Measurements from ENCODE around the gene YJU2. TPM values are rescaled to one million over a fixed set of nuclear protein-coding genes. Genes with fewer than 3 reads are reported as not detected.
"Not testable (repeated sequence)": the region's sequence is repeated elsewhere in the genome, so short reads cannot be mapped to it uniquely, and the experiment has no call there.

Gene YJU2
- polyA plus RNA-seq, 1 of the 3 experiments (the other 2 are of a cell fraction) = 29.0 TPM

DNA sequence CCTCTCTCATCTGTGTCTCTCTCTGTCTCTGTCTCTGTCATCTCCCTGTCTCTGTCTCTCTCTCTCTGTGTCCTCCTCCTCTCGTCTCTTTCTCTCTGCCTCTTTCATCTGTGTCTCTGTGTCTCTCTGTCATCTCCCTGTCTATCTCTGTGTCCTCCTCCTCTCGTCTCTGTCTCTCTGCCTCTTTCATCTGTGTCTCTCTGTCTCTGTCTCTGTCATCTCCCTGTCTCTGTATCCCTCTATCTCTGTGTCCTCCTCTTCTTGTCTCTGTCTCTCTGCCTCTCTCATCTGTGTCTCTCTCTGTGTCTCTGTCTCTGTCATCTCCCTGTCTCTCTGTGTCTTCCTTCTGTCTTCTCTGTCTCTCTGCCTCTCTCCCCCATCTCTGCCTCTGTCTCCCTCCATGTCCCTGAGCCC lies 18.1 kb upstream of the YJU2 start:
- 54% methylated on average over 2 of the region's 2 CpGs for WGBS (ENCODE audit: low lambda C conversion rate)
- H3K27me3 ChIP-seq (ENCODE audit: insufficient read depth) = no peaks in the 10 kb centered on the region; the same call in 1 of the 2 replicates
- no peak overlapping the region for H3K4me3 ChIP-seq (ENCODE audit: low read depth in 2 of 2, low read length in 1 of 2)
- H3K9me2 ChIP-seq = no peaks in the 10 kb centered on the region
- H3K27ac ChIP-seq (ENCODE audit: low read depth in 2 of 2, low read length in 1 of 2) = no peak overlapping the region
- no peaks in the 10 kb centered on the region for H3F3A ChIP-seq (replicated peaks; ENCODE audit: insufficient read depth)
- H3K4me1 ChIP-seq (ENCODE audit: control insufficient read depth in 1 of 2, insufficient read depth in 2 of 2, low read depth in 1 of 2, low read length in 1 of 2) = peaks cover 0 to 3% of the 10 kb centered on the region in 2 experiments; a peak in 2 of 4 replicates
- ChIA-PET POLR2A (no interaction called here), CTCF (no interaction called here)
- no peaks in the 10 kb centered on the region for H4K20me1 ChIP-seq (ENCODE audit: insufficient read depth)
- no peak for DNase-seq
- no peaks in the 10 kb centered on the region for H3K79me2 ChIP-seq (ENCODE audit: insufficient read depth)
- H3K9me3 ChIP-seq = no peaks in the 10 kb centered on the region
- H3K36me3 ChIP-seq (replicated peaks in 1 of 2; ENCODE audit: control insufficient read depth in 1 of 2, insufficient read depth in 2 of 2, low read length in 1 of 2) = no peaks in the 10 kb centered on the region
- H2AFZ ChIP-seq (ENCODE audit: low read depth) = no peak overlapping the region
- no peak for TF ChIP-seq RFX5 (IDR thresholded peaks at IDR 0.05; ENCODE audit: low read length)
- no peak overlapping the region for H3K9ac ChIP-seq
- H3K4me2 ChIP-seq = peak overlapping the region; percentile 62

- Histone ChIP-seq H4K20me1 (ENCODE audit: insufficient read depth) (no peaks in the 10 kb centered on the region), H3K4me2 (peak within 1 kb of the TSS; percentile 62), H3K79me2 (ENCODE audit: insufficient read depth) (no peaks in the 10 kb centered on the region), H3K9me3 (no peaks in the 10 kb centered on the region), H3K4me1 (ENCODE audit: control insufficient read depth in 1 of 2, insufficient read depth in 2 of 2, low read depth in 1 of 2, low read length in 1 of 2) (peaks cover 0 to 3% of the 10 kb centered on the region in 2 experiments; a peak in 2 of 4 replicates), H3K4me3 (ENCODE audit: low read depth in 2 of 2, low read length in 1 of 2) (no peak within 1 kb of the TSS), H3F3A (replicated peaks; ENCODE audit: insufficient read depth) (no peaks in the 10 kb centered on the region), H3K27me3 (ENCODE audit: insufficient read depth) (no peaks in the 10 kb centered on the region; the same call in 1 of the 2 replicates), H3K27ac (ENCODE audit: low read depth in 2 of 2, low read length in 1 of 2) (no peak within 1 kb of the TSS), H3K9ac (no peak within 1 kb of the TSS), H3K36me3 (replicated peaks in 1 of 2; ENCODE audit: control insufficient read depth in 1 of 2, insufficient read depth in 2 of 2, low read length in 1 of 2) (no peaks in the 10 kb centered on the region), H2AFZ (ENCODE audit: low read depth) (no peak within 1 kb of the TSS), H3K9me2 (no peaks in the 10 kb centered on the region)
- CTCF ChIA-PET = interaction anchor here (1.4 kb wide), 1 partner anchor 25 kb away, joined by 3 read pairs; no protein-coding TSS in a partner anchor
- POLR2A ChIA-PET = no interaction called here
- 10% methylated on average over 15 of the region's 19 CpGs for WGBS (ENCODE audit: low lambda C conversion rate)
- no peak for TF ChIP-seq TCF12 (IDR thresholded peaks at IDR 0.05)
- DNase-seq = no peak
These were observed 17.5 kb upstream of the YJU2 start, which contains the start of gene EBI3 for GRCh38 chr19:4229179-4229931. TSS of gene EBI3 (plus strand) at chr19:4229523. CDS start at chr19:4229551, 28 bp downstream.

DNA sequence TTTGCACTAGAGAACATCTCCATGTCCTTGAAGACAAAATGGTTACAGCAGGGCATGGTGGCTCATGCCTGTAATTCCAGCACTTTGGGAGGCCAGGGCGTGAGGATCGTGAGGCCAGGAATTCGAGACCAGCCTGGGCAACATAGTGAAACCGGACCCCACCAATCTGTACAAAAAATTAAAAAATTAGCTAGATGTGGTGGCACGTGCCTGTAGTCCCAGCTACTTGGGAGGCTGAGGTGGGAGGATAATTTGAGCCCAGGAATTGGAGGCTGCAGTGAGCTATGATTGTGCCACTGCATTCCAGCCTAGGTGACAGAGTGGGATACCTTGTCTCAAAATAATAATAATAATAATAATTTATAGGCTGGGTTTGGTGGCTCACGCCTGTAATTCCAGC lies 16.6 kb upstream of the YJU2 start:
- H3K27me3 ChIP-seq (ENCODE audit: insufficient read depth); H3K79me2 ChIP-seq (ENCODE audit: insufficient read depth); H2AFZ ChIP-seq (ENCODE audit: low read depth); H3K4me3 ChIP-seq (ENCODE audit: low read depth in 2 of 2, low read length in 1 of 2); H3K9me2 ChIP-seq; H3K27ac ChIP-seq (ENCODE audit: low read depth in 2 of 2, low read length in 1 of 2); H3K4me1 ChIP-seq (ENCODE audit: control insufficient read depth in 1 of 2, insufficient read depth in 2 of 2, low read depth in 1 of 2, low read length in 1 of 2); DNase-seq; POLR2A ChIA-PET; H3K9ac ChIP-seq; H4K20me1 ChIP-seq (ENCODE audit: insufficient read depth); H3K36me3 ChIP-seq (replicated peaks in 1 of 2; ENCODE audit: control insufficient read depth in 1 of 2, insufficient read depth in 2 of 2, low read length in 1 of 2); H3F3A ChIP-seq (replicated peaks; ENCODE audit: insufficient read depth); H3K9me3 ChIP-seq; H3K4me2 ChIP-seq: not testable (repeated sequence)
- WGBS (ENCODE audit: low lambda C conversion rate) = 81% methylated on average over 6 of the region's 6 CpGs
- CTCF ChIA-PET = interaction anchor here (1.4 kb wide), 3 partner anchors 14 to 62 kb away, joined by 3 to 4 read pairs (median 4); no protein-coding TSS in a partner anchor

- H3K79me2 ChIP-seq (ENCODE audit: insufficient read depth); H3K9me2 ChIP-seq; H3K9me3 ChIP-seq; H3K9ac ChIP-seq; H2AFZ ChIP-seq (ENCODE audit: low read depth); H3K4me2 ChIP-seq; H3K27me3 ChIP-seq (ENCODE audit: insufficient read depth); H3K27ac ChIP-seq (ENCODE audit: low read depth in 2 of 2, low read length in 1 of 2); DNase-seq; H3F3A ChIP-seq (replicated peaks; ENCODE audit: insufficient read depth); H4K20me1 ChIP-seq (ENCODE audit: insufficient read depth); POLR2A ChIA-PET; H3K4me1 ChIP-seq (ENCODE audit: control insufficient read depth in 1 of 2, insufficient read depth in 2 of 2, low read depth in 1 of 2, low read length in 1 of 2); H3K36me3 ChIP-seq (replicated peaks in 1 of 2; ENCODE audit: control insufficient read depth in 1 of 2, insufficient read depth in 2 of 2, low read length in 1 of 2); H3K4me3 ChIP-seq (ENCODE audit: low read depth in 2 of 2, low read length in 1 of 2): not testable (repeated sequence)
- 79% methylated on average over 6 of the region's 6 CpGs for WGBS (ENCODE audit: low lambda C conversion rate)
- CTCF ChIA-PET = interaction anchor here (1.4 kb wide), 1 partner anchor 15 kb away, joined by 4 read pairs; no protein-coding TSS in a partner anchor
These were observed 15.4 kb upstream of the YJU2 start for GRCh38 chr19:4231521-4231920.

DNA sequence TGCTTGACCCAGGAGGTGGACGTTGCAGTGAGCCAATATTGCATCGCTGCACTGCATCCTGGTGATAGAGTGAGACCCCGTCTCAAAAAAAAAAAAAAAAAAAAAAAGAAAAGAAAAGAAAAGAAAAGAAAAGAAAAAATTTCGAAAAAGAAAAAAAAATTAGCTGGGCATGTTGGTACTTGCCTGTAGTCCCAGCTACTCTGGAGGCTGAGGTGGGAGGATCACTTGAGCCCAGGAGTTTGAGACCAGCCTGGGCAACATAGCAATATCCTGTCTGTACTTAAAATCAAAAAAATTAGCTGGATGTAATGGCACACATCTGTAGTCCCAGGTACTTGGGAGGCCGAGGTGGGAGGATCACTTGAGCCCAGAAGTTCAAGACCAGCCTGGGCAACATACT lies 14.7 kb upstream of the YJU2 start:
- H3K27me3 ChIP-seq (ENCODE audit: insufficient read depth); DNase-seq; H3K4me1 ChIP-seq (ENCODE audit: control insufficient read depth in 1 of 2, insufficient read depth in 2 of 2, low read depth in 1 of 2, low read length in 1 of 2); H4K20me1 ChIP-seq (ENCODE audit: insufficient read depth); H3K9me2 ChIP-seq; H3K36me3 ChIP-seq (replicated peaks in 1 of 2; ENCODE audit: control insufficient read depth in 1 of 2, insufficient read depth in 2 of 2, low read length in 1 of 2); POLR2A ChIA-PET; H3F3A ChIP-seq (replicated peaks; ENCODE audit: insufficient read depth); H3K9me3 ChIP-seq; H3K9ac ChIP-seq; H3K79me2 ChIP-seq (ENCODE audit: insufficient read depth); H3K27ac ChIP-seq (ENCODE audit: low read depth in 2 of 2, low read length in 1 of 2); H3K4me3 ChIP-seq (ENCODE audit: low read depth in 2 of 2, low read length in 1 of 2); H3K4me2 ChIP-seq; H2AFZ ChIP-seq (ENCODE audit: low read depth): not testable (repeated sequence)
- CTCF ChIA-PET = interaction anchor here (0.6 to 2.5 kb wide), 12 partner anchors 11 to 576 kb away, joined by 3 to 12 read pairs (median 4); partner anchors contain the start of genes MPND and YJU2
- WGBS (ENCODE audit: low lambda C conversion rate) = 67% methylated on average over 5 of the region's 5 CpGs

Measured in SK-N-SH (cell line).